ENCODE data around the gene TMEM91. TPM values are rescaled to one million over a fixed set of nuclear protein-coding genes. Genes with fewer than 3 reads are reported as not detected.

TMEM91 gene
- polyA plus RNA-seq, 1 donor (not counting 4 experiments of a cell fraction or from before 2014, with no cell fraction given) = 6.3 TPM

GRCh38 chr19:41420101-41420880, 44.0 kb downstream of the TMEM91 start:
- H3K4me1 ChIP-seq (ENCODE audit: control insufficient read depth, extremely low read depth, insufficient read depth, low read length) = no peaks in the 10 kb centered on the region
- dilution Hi-C loops (cut with MboI; ENCODE audit: extremely low pct_ligation_motif_present, low sequenced_read_pairs) = no loop called here
- H3K9me3 ChIP-seq (ENCODE audit: control insufficient read depth, low read depth, low read length) = no peaks in the 10 kb centered on the region
- no peaks in the 10 kb centered on the region for H3K27me3 ChIP-seq (ENCODE audit: control insufficient read depth, extremely low read depth, insufficient read depth, low read length)
- TF ChIP-seq EZH2 (IDR thresholded peaks at IDR 0.05; ENCODE audit: low read length) (no peak), CTCF (optimal IDR thresholded peaks at IDR 0.05 in 1 of 3, IDR thresholded peaks at IDR 0.05 in 1 of 3, conservative IDR thresholded peaks at IDR 0.05 in 1 of 3; ENCODE audit: extremely low read depth in 1 of 3, insufficient read depth in 2 of 3, low read length in 3 of 3) (no peak)
- DNase-seq (ENCODE audit: low read depth, low spot score) (no peak), FAIRE-seq (no peak)
- no peak overlapping the region for H2AFZ ChIP-seq (ENCODE audit: control insufficient read depth, low read length)
- H3K36me3 ChIP-seq (ENCODE audit: control insufficient read depth in 2 of 2, extremely low read depth in 1 of 2, insufficient read depth in 2 of 2, low read length in 2 of 2) = peaks cover 13 to 14% of the 10 kb centered on the region in 2 experiments
- no peaks in the 10 kb centered on the region for H4K20me1 ChIP-seq (ENCODE audit: control insufficient read depth, extremely low read depth, insufficient read depth, low read length)
- no peak overlapping the region for H3K4me2 ChIP-seq (ENCODE audit: control insufficient read depth, extremely low read depth, insufficient read depth, low read depth, low read length)
- no peaks in the 10 kb centered on the region for H3K9me1 ChIP-seq (ENCODE audit: control insufficient read depth, extremely low read depth, insufficient read depth, low read length)
- H3K9ac ChIP-seq (ENCODE audit: control insufficient read depth, extremely low read depth, insufficient read depth, low read length) = no peak overlapping the region
- no peaks in the 10 kb centered on the region for H3K79me2 ChIP-seq (ENCODE audit: control insufficient read depth, insufficient read depth, low read length)
- no peak overlapping the region for H3K27ac ChIP-seq (ENCODE audit: control insufficient read depth, insufficient read depth, low read length)
- H3K4me3 ChIP-seq (ENCODE audit: control insufficient read depth in 2 of 3, extremely low read depth in 1 of 3, insufficient read depth in 2 of 3, low read depth in 1 of 3, low read length in 3 of 3) = no peak overlapping the region

- Histone ChIP-seq H3K9me1 (ENCODE audit: control insufficient read depth, extremely low read depth, insufficient read depth, low read length) (no peaks in the 10 kb centered on the region), H4K20me1 (ENCODE audit: control insufficient read depth, extremely low read depth, insufficient read depth, low read length) (no peaks in the 10 kb centered on the region), H3K4me1 (ENCODE audit: control insufficient read depth, extremely low read depth, insufficient read depth, low read length) (no peaks in the 10 kb centered on the region), H3K4me2 (ENCODE audit: control insufficient read depth, extremely low read depth, insufficient read depth, low read depth, low read length) (no peak overlapping the region), H3K4me3 (ENCODE audit: control insufficient read depth in 2 of 3, extremely low read depth in 1 of 3, insufficient read depth in 2 of 3, low read depth in 1 of 3, low read length in 3 of 3) (no peak overlapping the region), H3K79me2 (ENCODE audit: control insufficient read depth, insufficient read depth, low read length) (peaks cover 1% of the 10 kb centered on the region), H3K27me3 (ENCODE audit: control insufficient read depth, extremely low read depth, insufficient read depth, low read length) (no peaks in the 10 kb centered on the region), H3K9me3 (ENCODE audit: control insufficient read depth, low read depth, low read length) (no peaks in the 10 kb centered on the region), H3K27ac (ENCODE audit: control insufficient read depth, insufficient read depth, low read length) (no peak overlapping the region), H3K36me3 (ENCODE audit: control insufficient read depth in 2 of 2, extremely low read depth in 1 of 2, insufficient read depth in 2 of 2, low read length in 2 of 2) (peaks cover 16 to 19% of the 10 kb centered on the region in 2 experiments), H3K9ac (ENCODE audit: control insufficient read depth, extremely low read depth, insufficient read depth, low read length) (no peak overlapping the region), H2AFZ (ENCODE audit: control insufficient read depth, low read length) (no peak overlapping the region)
- TF ChIP-seq EZH2 (IDR thresholded peaks at IDR 0.05; ENCODE audit: low read length) (no peak), CTCF (optimal IDR thresholded peaks at IDR 0.05 in 1 of 3, IDR thresholded peaks at IDR 0.05 in 1 of 3, conservative IDR thresholded peaks at IDR 0.05 in 1 of 3; ENCODE audit: extremely low read depth in 1 of 3, insufficient read depth in 2 of 3, low read length in 3 of 3) (no peak)
- dilution Hi-C loops (cut with MboI; ENCODE audit: extremely low pct_ligation_motif_present, low sequenced_read_pairs) = no loop called here
- FAIRE-seq (no peak), DNase-seq (ENCODE audit: low read depth, low spot score) (no peak)
Observed at GRCh38 chr19:41421314-41421713, 45.0 kb downstream of the TMEM91 start.

All from keratinocyte (primary cell).